Activated CD8-positive, alpha-beta T cell treated with anti-CD3 and anti-CD28 coated beads, Interleukin-2, amount 10 ng/mL, durations not matched to agents 7 days and 5 days (primary cell): Measurements from ENCODE around the gene GRPR. TPM values are rescaled to one million over a fixed set of nuclear protein-coding genes. Genes with fewer than 3 reads are reported as not detected.

ENCODE experiments used
- ATAC-seq: fragments of 150-1000 bp; cut with Tn5 transposase; one replicate; pipeline ENCODE4 v1.10.0; 2021; ENCODE audit warnings: moderate library complexity
- CTCF ChIA-PET: fragments of 350-600 bp; sonication (Branson Sonifier 250); formaldehyde crosslinking; loops from one replicate; lab custom pipeline; 2021; ENCODE audit warnings: antibody characterized with exemption; lab: Charles Lee
- POLR2A ChIA-PET: fragments of 350-600 bp; sonication (Branson Sonifier 250); formaldehyde crosslinking; loops from one replicate; lab custom pipeline; 2021; ENCODE audit warnings: antibody characterized with exemption; lab: Charles Lee
- DNase-seq: peaks from one replicate; pipeline ENCODE4 v3.0.0-alpha.2; 2020
- H3K27ac Mint-ChIP-seq: one replicate; pipeline ENCODE4 v1.8.0; 2021; ENCODE audit warnings: mild to moderate bottlenecking, mixed read lengths
- H3K27me3 Mint-ChIP-seq: one replicate; pipeline ENCODE4 v1.8.0; 2021; ENCODE audit warnings: low read depth, mixed read lengths
- H3K36me3 Mint-ChIP-seq: one replicate; pipeline ENCODE4 v1.8.0; 2021; ENCODE audit warnings: low read depth, mixed read lengths
- H3K4me1 Mint-ChIP-seq: one replicate; pipeline ENCODE4 v1.8.0; 2021; ENCODE audit warnings: low read depth, mixed read lengths
- H3K4me3 Mint-ChIP-seq: one replicate; pipeline ENCODE4 v1.8.0; 2021; ENCODE audit warnings: mild to moderate bottlenecking, mixed read lengths
- H3K9me3 Mint-ChIP-seq: one replicate; pipeline ENCODE4 v1.8.0; 2022; ENCODE audit warnings: mixed read lengths; ENCODE audit not compliant: insufficient read depth
- total RNA-seq, 2 experiments: library from RNA; stranded (reverse); gene quantifications; one replicate each; pipeline ENCODE4 v1.2.3, GENCODE V29; 2021

Gene GRPR
- not detected for total RNA-seq

GRCh38 chrX:16123222-16123786, at the start of gene GRPR:
TSS of gene GRPR (plus strand) at chrX:16123565. CDS start at chrX:16123954, 389 bp downstream.
- H3K36me3 Mint-ChIP-seq, result no peaks in the 10 kb centered on the region
- CTCF ChIA-PET, result interaction anchor here (1.0 to 1.7 kb wide), 2 partner anchors 12 to 88 kb away, joined by 3 to 4 read pairs; no protein-coding TSS in a partner anchor

GRCh38 chrX:16075087-16075486, 48.3 kb upstream of the GRPR start:
- ATAC-seq (no peak), DNase-seq (no peak)
- Mint-ChIP-seq H3K36me3 (no peaks in the 10 kb centered on the region), H3K27me3 (no peaks in the 10 kb centered on the region), H3K9me3 (no peaks in the 10 kb centered on the region), H3K4me1 (no peaks in the 10 kb centered on the region), H3K4me3 (no peak overlapping the region), H3K27ac (no peak overlapping the region)
- ChIA-PET CTCF (no interaction called here), POLR2A (no interaction called here)

More at GRCh38 chrX:16123222-16123786, at the start of gene GRPR:
- Mint-ChIP-seq H3K4me3 (no peak within 1 kb of the TSS), H3K27ac (no peak within 1 kb of the TSS), H3K4me1 (peaks cover 16% of the 10 kb centered on the region), H3K9me3 (no peaks in the 10 kb centered on the region), H3K27me3 (peaks cover 11% of the 10 kb centered on the region)
- peak; percentile 65 for DNase-seq
- peak; percentile 83 for ATAC-seq
- POLR2A ChIA-PET, result no interaction called here

- DNase-seq (no peak), ATAC-seq (no peak)
- no peaks in the 10 kb centered on the region for H3K4me1 Mint-ChIP-seq
- no peak overlapping the region for H3K27ac Mint-ChIP-seq
- ChIA-PET POLR2A (no interaction called here), CTCF (no interaction called here)
- no peaks in the 10 kb centered on the region for H3K36me3 Mint-ChIP-seq
- H3K4me3 Mint-ChIP-seq, result no peak overlapping the region
- H3K9me3 Mint-ChIP-seq, result no peaks in the 10 kb centered on the region
- H3K27me3 Mint-ChIP-seq, result no peaks in the 10 kb centered on the region
Measured at GRCh38 chrX:16076834-16077233, 46.5 kb upstream of the GRPR start.

GRCh38 chrX:16077811-16078210, 45.6 kb upstream of the GRPR start:
- Mint-ChIP-seq H3K4me3 (no peak overlapping the region), H3K9me3 (no peaks in the 10 kb centered on the region), H3K27ac (no peak overlapping the region), H3K27me3 (no peaks in the 10 kb centered on the region), H3K36me3 (no peaks in the 10 kb centered on the region), H3K4me1 (no peaks in the 10 kb centered on the region)
- POLR2A ChIA-PET, result no interaction called here
- DNase-seq (no peak), ATAC-seq (no peak)
- CTCF ChIA-PET, result no interaction called here

GRCh38 chrX:16081357-16081756, 42.0 kb upstream of the GRPR start:
- no peak overlapping the region for H3K4me3 Mint-ChIP-seq
- ATAC-seq, result no peak
- no peaks in the 10 kb centered on the region for H3K4me1 Mint-ChIP-seq
- CTCF ChIA-PET, result no interaction called here
- no peaks in the 10 kb centered on the region for H3K36me3 Mint-ChIP-seq
- no peaks in the 10 kb centered on the region for H3K9me3 Mint-ChIP-seq
- DNase-seq, result no peak
- POLR2A ChIA-PET, result no interaction called here
- no peaks in the 10 kb centered on the region for H3K27me3 Mint-ChIP-seq
- no peak overlapping the region for H3K27ac Mint-ChIP-seq

GRCh38 chrX:16082470-16083085, 40.8 kb upstream of the GRPR start:
- ATAC-seq (no peak), DNase-seq (no peak)
- Mint-ChIP-seq H3K27ac (no peak overlapping the region), H3K27me3 (no peaks in the 10 kb centered on the region), H3K4me1 (no peaks in the 10 kb centered on the region), H3K9me3 (no peaks in the 10 kb centered on the region), H3K36me3 (no peaks in the 10 kb centered on the region), H3K4me3 (no peak overlapping the region)
- POLR2A ChIA-PET, result no interaction called here
- CTCF ChIA-PET, result no interaction called here

GRCh38 chrX:16087076-16087475, 36.3 kb upstream of the GRPR start:
- H3K36me3 Mint-ChIP-seq, result no peaks in the 10 kb centered on the region
- H3K4me3 Mint-ChIP-seq, result no peak overlapping the region
- POLR2A ChIA-PET, result no interaction called here
- no peaks in the 10 kb centered on the region for H3K27me3 Mint-ChIP-seq
- CTCF ChIA-PET, result no interaction called here
- H3K9me3 Mint-ChIP-seq, result no peaks in the 10 kb centered on the region
- DNase-seq (no peak), ATAC-seq (no peak)
- H3K4me1 Mint-ChIP-seq, result no peaks in the 10 kb centered on the region
- no peak overlapping the region for H3K27ac Mint-ChIP-seq

GRCh38 chrX:16089086-16089485, 34.3 kb upstream of the GRPR start:
- no peaks in the 10 kb centered on the region for H3K27me3 Mint-ChIP-seq

GRCh38 chrX:16096141-16096540, 27.2 kb upstream of the GRPR start:
- H3K27ac Mint-ChIP-seq, result no peak overlapping the region
- POLR2A ChIA-PET, result no interaction called here
- no peaks in the 10 kb centered on the region for H3K4me1 Mint-ChIP-seq
- no peak for DNase-seq
- CTCF ChIA-PET, result no interaction called here
- peaks cover 3% of the 10 kb centered on the region for H3K27me3 Mint-ChIP-seq
- H3K4me3 Mint-ChIP-seq, result no peak overlapping the region
- H3K9me3 Mint-ChIP-seq, result no peaks in the 10 kb centered on the region
- ATAC-seq, result no peak
- H3K36me3 Mint-ChIP-seq, result no peaks in the 10 kb centered on the region

More at GRCh38 chrX:16089086-16089485, 34.3 kb upstream of the GRPR start:
- H3K4me1 Mint-ChIP-seq, result no peaks in the 10 kb centered on the region
- no peak for DNase-seq
- no peak overlapping the region for H3K4me3 Mint-ChIP-seq
- ATAC-seq, result no peak
- POLR2A ChIA-PET, result no interaction called here
- H3K27ac Mint-ChIP-seq, result no peak overlapping the region
- no peaks in the 10 kb centered on the region for H3K36me3 Mint-ChIP-seq
- CTCF ChIA-PET, result no interaction called here
- no peaks in the 10 kb centered on the region for H3K9me3 Mint-ChIP-seq

GRCh38 chrX:16100673-16101072, 22.7 kb upstream of the GRPR start:
- no peaks in the 10 kb centered on the region for H3K36me3 Mint-ChIP-seq
- H3K27ac Mint-ChIP-seq, result no peak overlapping the region
- no peak overlapping the region for H3K4me3 Mint-ChIP-seq
- ChIA-PET POLR2A (no interaction called here), CTCF (no interaction called here)
- no peaks in the 10 kb centered on the region for H3K9me3 Mint-ChIP-seq
- ATAC-seq (no peak), DNase-seq (no peak)
- H3K4me1 Mint-ChIP-seq, result no peaks in the 10 kb centered on the region
- peaks cover 3% of the 10 kb centered on the region for H3K27me3 Mint-ChIP-seq

GRCh38 chrX:16101581-16101980, 21.8 kb upstream of the GRPR start:
- no peak overlapping the region for H3K27ac Mint-ChIP-seq
- CTCF ChIA-PET, result no interaction called here
- POLR2A ChIA-PET, result no interaction called here
- no peak overlapping the region for H3K4me3 Mint-ChIP-seq
- no peaks in the 10 kb centered on the region for H3K4me1 Mint-ChIP-seq
- ATAC-seq (no peak), DNase-seq (no peak)
- no peaks in the 10 kb centered on the region for H3K9me3 Mint-ChIP-seq
- H3K36me3 Mint-ChIP-seq, result no peaks in the 10 kb centered on the region
- peaks cover 3% of the 10 kb centered on the region for H3K27me3 Mint-ChIP-seq

GRCh38 chrX:16103625-16104024, 19.7 kb upstream of the GRPR start:
- Mint-ChIP-seq H3K9me3 (no peaks in the 10 kb centered on the region), H3K4me1 (no peaks in the 10 kb centered on the region), H3K4me3 (no peak overlapping the region), H3K27ac (no peak overlapping the region), H3K36me3 (no peaks in the 10 kb centered on the region), H3K27me3 (peaks cover 3% of the 10 kb centered on the region)
- ChIA-PET POLR2A (no interaction called here), CTCF (no interaction called here)
- DNase-seq, result no peak
- ATAC-seq, result no peak
